GM19043 (cell line): ENCODE measurements around the gene GHR.
"Not testable (repeated sequence)": the region's sequence is repeated elsewhere in the genome, so short reads cannot be mapped to it uniquely, and the experiment has no call there.

ENCODE experiments used
- ATAC-seq: cut with Tn5 transposase; IDR thresholded peaks from one replicate; pipeline ENCODE4 v1.9.1; 2021; ENCODE audit warnings: low read depth; ENCODE audit not compliant: unreplicated experiment

GHR gene

GRCh38 chr5:42677156-42677842, 254.1 kb downstream of the GHR start:
- no peak for ATAC-seq

- no peak for ATAC-seq
Measured at GRCh38 chr5:42680046-42680445, 256.8 kb downstream of the GHR start.

GRCh38 chr5:42685078-42685477, 261.8 kb downstream of the GHR start:
- ATAC-seq, result not testable (repeated sequence)

GRCh38 chr5:42689391-42689790, 266.2 kb downstream of the GHR start:
- ATAC-seq, result no peak

GRCh38 chr5:42691413-42691937, 268.2 kb downstream of the GHR start:
- no peak for ATAC-seq

GRCh38 chr5:42701351-42702059, 278.3 kb downstream of the GHR start:
- ATAC-seq, result no peak

- no peak for ATAC-seq
Measured at GRCh38 chr5:42703238-42703637, 280.0 kb downstream of the GHR start.

- ATAC-seq, result no peak
Measured at GRCh38 chr5:42715785-42716184, 292.5 kb downstream of the GHR start.

GRCh38 chr5:42718591-42718990, 295.4 kb downstream of the GHR start:
- ATAC-seq, result peak; percentile 92

GRCh38 chr5:42719034-42719433, 295.8 kb downstream of the GHR start:
- ATAC-seq, result peak; percentile 1

- no peak for ATAC-seq
Measured at GRCh38 chr5:42720251-42720650, 297.0 kb downstream of the GHR start.

- no peak for ATAC-seq
Measured at GRCh38 chr5:42721484-42721883, 298.2 kb downstream of the GHR start.

- not testable (repeated sequence) for ATAC-seq
Measured at GRCh38 chr5:42734531-42735058, 311.4 kb downstream of the GHR start.

GRCh38 chr5:42740920-42741319, 317.7 kb downstream of the GHR start:
- no peak for ATAC-seq

- ATAC-seq, result no peak
Measured at GRCh38 chr5:42745426-42745825, 322.2 kb downstream of the GHR start.

- ATAC-seq, result no peak
Measured at GRCh38 chr5:42745856-42746255, 322.6 kb downstream of the GHR start.

- no peak for ATAC-seq
Measured at GRCh38 chr5:42749020-42749419, 325.8 kb downstream of the GHR start.

- no peak for ATAC-seq
Measured at GRCh38 chr5:42750507-42750906, 327.3 kb downstream of the GHR start.

GRCh38 chr5:42751044-42751443, 327.8 kb downstream of the GHR start:
- no peak for ATAC-seq

GRCh38 chr5:42753099-42753498, 329.9 kb downstream of the GHR start:
- no peak for ATAC-seq
